T-helper 1 cell (primary cell): Measurements from ENCODE around the gene NLRP5.
"Not testable (repeated sequence)": the region's sequence is repeated elsewhere in the genome, so short reads cannot be mapped to it uniquely, and the experiment has no call there.

ENCODE experiments used
- DNase-seq, 5 donors: peaks; one replicate each; pipeline ENCODE4 v3.0.0-alpha.2; 2012 to 2020

NLRP5 gene

DNA sequence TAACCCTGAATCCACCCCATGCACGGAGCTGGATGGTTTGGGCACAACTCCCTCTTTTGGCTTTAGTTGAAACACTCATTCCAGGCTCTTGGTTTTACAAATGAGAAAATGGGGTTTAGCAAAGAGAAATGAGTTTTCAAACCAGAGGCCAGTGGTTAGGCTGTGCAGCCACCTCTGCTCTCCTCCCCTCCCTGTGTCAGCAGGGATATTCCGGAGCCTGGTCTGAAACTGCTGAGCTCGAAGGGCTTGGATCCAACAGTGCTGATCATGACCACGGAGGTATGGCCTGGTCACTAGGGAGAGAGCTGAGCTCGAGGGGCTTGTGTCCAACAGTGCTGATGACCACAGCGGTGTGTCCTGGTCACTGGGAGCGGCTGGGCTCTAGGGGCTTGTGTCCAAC is 93.0 kb downstream of the NLRP5 start:
- DNase-seq = no peak

DNA sequence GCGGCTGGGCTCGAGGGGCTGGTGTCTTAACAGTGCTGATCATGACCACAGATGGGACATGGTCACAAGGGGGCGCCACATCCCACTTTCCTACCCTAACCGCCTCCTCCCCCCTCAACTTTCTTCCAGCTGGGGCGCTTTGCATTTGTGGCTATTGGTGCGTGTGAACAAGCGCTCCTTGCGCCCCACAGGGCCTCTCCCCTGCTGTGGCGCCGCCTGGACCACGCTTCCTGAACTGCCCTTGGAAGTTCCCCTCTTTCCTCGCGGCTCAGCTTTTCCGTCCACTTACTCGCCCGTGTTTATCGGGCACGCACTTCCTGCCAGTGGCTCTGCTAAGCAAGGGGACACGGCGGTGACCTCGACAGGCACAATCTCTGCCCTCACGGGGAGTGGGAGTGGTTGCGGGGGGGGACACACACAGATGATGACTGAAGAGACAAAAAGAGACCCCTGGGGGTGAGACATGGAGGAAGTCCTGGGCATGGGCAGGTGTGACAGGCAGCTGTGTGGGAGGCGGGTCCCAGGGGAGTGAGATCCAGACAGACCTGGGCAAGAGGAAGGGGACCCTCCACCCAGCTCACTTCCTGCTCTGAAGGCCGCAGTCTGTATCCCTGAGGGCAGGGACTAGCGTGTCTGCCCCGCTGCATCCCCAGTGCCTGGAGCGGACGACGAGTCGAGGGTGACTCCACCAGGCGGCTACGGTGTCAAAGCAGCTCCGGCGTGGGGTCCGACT is 94.3 kb downstream of the NLRP5 start:
- DNase-seq = peak in 4 of 5 donors; percentile 48 to 64 (median 56)

DNA sequence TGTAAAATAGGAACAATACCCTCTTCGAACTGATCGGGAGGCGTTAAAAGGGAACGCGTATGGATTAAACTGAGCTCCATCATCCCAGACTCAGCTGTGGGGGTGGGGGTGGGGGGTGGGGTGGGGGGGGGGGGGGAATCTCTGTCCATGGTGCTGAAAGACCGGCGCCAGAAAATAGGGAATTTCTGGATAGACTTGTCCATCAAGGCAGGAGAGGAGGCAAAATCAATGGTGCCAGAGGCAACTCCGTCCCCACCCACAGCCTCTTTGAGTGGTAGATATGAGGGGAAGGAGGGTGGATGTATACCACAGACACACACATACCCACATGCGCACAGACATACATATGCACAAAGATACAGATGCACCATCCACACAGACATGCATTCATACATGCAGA is 97.1 kb downstream of the NLRP5 start:
- DNase-seq = no peak

DNA sequence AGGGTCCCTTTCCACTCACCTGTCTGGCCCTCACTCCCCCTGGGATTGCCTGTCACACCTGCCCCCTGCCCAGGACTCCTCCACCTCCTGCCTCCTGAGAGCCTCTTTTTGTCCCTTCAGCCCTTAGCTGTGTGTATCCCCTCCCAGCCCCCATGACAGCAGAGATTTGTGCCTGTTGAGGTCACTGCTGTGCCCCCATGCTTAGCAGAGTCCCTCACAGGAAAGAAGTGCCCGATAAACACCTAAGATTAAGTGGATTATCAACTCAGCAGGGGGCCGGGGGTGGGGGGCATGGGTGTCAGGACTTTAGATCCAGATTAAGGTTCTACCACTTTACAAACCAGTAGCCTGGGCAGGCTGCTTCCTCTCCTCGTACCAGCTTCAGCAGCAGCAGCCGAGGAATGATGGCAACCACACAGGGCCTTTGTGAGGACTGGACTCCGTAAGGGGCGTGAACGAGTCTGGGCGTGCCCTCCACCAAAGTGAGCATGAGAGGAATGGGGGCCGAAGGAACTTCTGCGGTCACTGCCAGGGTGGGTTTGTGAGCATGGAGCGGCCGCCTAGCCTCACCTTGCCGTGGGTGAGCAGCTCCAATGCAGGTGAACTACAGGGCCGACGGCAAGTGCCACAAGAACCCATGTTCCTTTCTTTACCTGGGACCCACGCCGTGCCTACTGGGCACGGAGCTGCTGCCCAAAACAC is 98.4 kb downstream of the NLRP5 start:
- DNase-seq = no peak

DNA sequence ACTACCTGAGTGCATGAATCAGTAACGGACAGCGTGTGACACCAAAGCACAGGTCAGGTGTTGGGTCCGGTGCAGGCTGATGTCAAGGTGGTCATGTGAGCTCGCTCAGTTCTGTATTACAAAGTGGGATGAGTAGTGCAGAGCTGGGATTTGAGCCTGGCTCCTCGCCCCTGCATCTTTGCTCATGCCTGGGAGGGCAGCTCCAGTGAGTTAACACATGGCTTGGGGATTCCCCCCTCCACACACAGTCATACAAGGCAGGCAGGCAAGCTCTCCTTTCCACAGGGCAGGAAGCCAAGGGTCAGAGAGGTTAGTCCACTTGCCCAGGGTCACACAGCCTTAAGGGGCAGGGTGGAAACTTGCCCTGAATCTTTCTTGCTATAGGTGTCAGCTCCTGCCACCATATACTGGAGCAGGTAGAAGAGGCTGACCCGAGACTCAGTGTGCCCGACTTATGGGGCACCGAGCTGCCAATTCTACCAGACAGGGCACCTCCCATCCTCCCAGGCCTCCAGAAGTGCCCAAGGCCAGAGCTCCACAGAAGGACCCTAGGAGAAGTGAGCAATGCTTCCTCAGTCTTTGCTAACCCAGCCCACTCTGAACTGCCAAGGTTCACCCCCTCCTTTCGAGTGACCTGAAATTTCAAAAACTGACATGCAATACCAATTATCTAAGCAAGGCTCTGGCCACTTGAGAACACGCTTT is 99.1 kb downstream of the NLRP5 start:
- DNase-seq = no peak

DNA sequence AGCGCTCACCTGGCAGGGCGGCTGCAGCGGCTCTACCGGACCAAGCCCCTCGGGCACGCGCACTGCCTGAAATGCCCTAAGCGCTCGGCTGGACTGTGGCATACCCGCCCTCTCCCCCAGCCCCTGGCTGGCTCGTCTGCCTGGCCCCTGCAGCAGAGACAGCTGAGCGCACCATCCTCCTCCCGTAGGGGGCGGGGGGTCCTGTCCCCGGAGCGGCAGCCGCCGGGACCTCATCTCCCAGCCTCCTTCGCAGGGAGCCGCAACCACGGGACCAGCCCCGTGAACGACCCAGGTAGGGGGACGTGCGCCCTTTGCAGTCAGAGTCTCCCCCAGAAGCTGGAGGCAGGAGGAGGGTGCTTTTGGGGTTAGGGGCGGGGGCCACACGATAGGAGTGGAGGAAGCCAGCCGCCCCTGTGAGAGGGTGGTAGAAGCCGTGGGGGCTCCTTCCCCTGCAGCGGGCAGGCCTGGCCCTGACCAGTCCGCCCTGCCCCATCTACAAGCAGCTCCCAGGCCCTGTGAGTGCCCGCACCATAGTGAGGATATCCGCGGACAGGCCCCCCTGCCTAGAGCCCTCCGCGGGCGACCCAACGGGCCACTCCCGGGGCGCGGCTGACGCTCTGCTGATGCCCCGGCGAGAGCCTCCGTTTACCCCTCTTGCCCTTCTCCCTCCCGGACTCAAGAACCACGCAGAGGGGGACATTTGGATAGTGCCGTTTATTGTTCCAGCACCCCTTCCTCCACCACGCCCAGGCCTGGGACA is 100.3 kb downstream of the NLRP5 start:
- DNase-seq = no peak

DNA sequence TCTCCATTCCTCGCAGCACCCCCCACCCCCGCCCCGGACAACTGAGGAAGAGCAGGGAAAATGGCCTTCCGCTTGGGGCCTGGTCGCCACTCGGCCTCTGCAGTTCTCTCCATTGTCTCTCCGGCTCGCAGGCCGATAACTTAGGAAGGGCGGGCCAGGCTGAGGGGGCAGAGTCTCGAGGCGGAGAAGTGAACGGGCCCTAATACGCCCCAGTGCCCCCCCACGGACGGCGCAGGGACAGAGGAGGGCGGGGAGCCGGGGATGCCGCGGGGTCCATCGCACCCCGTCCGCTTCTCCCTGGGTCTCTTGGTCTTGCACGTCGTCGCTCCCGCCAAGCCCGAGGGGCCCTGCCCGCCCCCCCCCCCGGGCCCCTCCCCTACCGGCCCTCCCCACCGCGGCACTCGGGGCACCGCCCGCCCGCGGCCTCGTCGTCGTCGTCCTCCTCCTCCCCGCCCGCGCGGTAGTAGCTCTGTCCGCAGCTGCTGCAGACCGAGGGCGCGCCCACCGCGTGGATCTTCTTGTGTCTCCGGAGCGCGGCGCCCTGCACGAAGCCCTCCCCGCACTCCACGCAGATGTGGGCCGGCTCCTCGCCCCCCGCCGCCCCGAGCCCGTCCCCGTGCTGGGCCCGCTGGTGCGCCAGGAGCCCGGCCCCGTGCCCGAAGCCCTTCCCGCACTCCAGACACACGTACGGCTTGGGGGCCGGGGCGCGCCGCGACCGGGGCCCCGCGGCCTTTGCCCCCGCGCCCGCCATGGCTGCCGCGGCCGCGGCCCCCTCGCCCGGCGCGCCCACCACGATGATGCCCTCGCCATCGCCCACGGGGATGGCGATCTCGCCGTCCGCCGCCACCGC is 101.3 kb downstream of the NLRP5 start:
- DNase-seq = no peak

DNA sequence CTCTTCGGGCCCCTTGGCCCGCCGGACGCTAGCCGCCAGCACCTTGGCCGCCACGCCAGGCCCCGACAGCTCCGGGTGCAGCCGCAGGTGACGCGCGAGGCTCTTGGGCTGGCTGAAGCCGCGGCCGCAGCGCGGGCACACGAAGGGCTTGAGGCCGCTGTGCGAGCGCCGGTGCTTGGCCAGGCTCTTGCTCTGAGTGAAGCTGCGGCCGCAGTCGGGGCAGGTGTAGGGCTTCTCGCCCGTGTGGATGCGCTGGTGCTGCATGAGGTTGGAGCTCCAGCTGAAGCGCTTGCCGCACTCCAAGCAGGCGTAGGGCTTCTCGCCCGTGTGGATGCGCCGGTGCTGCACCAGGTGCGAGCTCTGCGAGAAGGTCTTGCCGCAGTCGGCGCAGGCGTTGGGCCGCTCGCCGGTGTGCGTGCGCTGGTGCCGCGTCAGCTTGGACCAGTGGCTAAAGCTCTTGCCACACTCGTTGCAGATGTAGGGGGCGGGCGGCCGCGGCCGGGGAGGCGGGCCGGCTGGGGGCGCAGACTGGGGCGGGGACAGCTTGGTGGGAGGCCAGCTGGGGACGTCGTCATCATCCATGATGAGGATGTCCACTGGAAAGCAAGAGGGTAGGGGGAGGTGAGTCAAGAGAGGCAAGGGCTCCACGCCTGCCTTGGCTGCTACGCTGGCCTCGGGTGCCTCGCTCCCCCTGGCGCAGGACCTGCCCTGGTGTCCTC is 102.1 kb downstream of the NLRP5 start:
- DNase-seq = no peak

DNA sequence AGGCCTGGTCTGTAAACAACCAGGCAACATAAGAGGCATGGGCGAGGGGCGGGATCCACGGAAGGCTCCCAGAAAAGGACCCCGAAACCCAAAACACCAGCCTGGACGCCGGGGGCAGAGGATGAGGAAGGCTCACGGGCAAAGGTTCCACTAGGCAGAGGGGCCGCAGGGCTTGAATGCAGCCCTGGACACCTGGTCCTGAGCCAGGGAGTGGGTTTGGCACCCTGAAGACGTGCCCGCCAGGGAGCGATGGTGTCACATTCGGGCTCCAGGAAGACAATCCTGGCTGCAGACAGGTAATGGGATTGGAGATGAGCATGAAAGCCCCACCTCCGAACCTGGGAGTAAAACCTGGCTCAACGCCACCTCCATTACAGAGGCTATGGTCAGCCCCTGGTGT is 102.8 kb downstream of the NLRP5 start:
- DNase-seq = no peak

DNA sequence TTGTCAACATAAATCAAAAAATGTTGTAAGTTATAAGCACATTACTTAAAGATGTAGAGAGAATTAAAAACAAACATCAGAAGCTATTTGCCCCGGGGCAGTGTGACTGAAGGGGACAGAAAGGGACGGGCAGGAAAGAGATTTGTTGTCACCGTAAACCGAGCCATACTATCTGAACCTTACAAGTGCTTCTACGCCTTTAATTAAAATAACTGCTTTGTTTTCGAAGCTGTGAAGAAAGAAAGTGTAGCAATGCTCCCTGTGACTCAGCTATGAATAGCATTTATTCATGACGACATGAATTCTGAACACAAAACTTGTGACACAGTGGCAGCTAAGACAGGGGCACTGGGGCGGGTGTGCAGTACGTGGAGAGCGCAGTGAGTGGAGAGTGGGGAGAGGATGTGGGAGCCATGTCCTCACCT is 104.5 kb downstream of the NLRP5 start:
- DNase-seq = no peak

DNA sequence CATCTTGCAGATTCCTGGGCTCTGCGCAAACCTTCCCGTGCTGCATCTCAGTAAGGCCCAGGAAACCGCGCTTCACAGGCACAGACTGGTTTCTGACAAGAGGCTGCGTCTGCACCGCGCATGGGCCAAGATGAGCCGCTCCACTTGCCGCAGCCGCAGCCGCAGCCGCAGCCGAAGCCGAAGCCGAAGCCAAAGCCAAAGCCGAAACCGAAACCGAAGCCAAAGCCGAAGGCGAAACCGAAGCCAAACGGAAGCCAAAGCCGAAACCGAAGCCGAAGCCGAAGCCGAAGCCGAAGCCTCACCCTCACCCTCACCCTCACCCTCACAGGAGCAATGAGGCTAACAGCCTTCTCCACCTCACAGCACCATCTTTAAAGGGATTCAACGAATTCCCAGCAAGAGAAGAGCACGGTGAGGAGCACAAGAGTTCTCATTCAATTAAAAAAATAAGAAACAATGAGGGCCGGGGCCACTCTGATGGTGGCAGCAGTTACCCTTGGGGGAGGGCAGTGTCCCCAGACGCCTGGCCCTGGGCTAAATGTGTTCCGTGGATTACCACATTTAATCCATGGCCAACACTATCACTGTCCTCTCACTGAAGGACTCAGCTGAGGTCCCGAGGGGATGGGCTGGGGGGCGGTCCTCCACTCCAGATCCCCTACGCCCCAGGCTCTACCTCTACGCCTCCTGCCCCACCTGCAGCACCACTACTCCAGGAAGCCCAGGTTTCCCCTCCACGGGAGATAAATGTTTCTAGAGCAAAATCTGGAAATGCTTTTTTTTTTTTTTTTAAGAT is 105.4 kb downstream of the NLRP5 start:
- peak in 3 of 5 donors; percentile 38 to 43 (median 41) for DNase-seq

DNA sequence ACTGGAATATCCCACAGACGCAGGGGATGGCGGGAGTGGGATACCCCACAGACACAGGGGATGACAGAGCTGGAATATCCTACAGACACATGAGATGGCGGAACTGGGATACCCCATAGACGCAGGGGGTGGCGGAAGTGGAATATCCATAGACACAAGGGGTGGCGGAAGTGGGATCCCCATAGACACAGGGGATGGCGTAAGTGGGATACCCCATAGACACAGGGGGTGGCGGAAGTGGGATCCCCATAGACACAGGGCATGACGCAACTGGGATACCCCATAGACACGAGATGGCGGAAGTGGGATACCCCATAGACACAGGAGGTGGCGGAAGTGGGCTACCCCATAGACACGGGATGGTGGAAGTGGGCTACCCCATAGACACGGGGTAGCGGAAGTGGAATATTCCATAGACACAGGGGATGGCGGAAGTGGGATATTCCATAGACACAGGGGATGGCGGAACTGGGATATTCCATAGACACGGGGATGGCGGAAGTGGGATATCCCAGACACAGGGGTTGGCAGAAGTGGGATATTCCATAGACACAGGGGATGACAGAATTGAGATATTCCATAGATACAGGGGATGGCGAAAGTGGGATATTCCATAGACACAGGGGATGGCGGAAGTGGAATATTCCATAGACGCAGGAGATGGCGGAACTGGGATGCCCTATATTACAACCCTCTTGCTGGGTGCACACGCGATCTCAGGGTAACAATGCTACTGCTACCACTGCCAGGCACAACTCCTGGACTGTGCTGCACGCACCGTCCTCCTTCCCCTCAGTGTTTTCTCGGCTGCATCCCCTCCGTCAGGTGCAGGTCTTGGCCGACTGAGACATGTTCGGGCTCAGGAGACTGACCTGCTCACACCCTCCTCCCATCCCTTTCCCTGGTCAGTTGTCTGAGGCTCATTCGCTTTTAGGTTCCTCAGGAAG is 106.4 kb downstream of the NLRP5 start:
- DNase-seq = no peak

DNA sequence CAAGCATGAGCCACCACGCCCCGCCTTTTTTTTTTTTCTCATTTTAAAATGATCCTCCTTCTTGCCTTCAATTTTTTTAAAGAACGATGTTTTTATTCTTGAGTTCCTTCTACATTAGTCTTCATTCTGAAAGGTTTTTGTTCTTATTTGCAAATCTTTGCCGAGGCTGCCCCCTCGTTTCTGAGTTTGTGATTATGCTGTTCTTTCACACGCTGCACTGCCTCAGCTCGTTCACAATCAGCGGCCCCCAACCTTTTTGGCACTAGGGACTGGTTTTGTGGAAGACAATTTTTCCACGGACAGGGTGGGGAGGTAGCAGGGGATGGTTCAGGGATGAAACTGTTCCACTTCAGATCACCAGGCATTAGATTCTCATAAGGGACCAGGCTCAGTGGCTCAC is 107.9 kb downstream of the NLRP5 start:
- DNase-seq = no peak

DNA sequence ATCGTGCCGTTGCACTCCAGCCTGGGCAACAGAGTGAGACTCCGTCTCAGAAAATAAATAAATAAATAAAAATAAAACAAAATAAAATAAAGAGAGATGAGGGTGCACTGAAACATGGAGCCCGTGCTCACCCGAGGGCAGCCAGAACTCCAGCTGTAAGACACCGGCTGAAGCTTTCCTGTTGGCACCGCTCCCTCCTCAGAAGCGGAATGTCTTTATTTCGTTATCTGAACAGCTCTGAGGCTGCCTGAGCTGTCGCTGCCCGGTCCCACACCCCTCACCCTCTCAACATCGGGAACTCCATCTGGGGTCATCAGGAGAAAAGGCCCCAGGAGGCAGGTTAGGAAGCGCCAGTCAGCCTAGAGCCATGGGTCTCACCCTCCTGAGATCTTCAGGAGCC is 110.1 kb downstream of the NLRP5 start:
- DNase-seq = no peak

DNA sequence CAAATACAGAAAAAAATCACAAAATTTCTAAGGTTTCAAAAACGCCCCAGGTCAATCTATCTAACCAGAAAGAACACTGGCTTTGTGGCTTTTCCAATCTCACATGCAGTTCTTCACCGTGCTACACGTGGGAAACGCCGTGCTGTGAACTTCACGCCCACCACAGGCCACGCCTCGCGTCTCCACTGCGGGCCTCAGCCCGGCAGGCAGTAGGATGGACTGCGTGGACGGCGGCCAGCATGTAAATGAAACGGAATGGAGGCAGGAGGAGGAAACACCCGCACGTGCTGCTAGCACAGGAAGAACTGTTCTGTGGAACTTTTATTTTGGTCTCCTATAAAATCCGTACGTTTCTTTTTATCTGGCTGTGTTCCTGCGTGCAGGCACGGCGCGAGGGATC is 110.7 kb downstream of the NLRP5 start:
- no peak for DNase-seq

DNA sequence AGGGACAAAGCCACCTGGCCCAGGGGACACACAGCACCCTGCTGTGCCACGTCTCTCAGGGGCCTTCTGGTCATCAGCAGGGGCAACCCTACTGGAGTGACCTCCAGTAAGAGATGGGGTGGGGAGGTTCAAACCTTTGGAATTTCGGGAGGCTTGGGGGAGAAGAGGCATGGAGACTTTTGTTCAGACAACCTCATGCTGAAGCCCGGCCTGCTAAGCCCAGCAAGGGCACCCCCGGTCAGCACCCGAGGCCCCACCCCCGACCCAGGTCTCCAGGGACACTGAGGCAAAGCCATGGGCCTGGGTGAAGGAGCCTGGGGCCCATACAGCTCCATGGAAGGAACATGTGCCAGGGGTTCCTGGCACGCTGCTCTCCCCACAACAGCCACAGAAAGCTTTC is 111.2 kb downstream of the NLRP5 start:
- DNase-seq = no peak

DNA sequence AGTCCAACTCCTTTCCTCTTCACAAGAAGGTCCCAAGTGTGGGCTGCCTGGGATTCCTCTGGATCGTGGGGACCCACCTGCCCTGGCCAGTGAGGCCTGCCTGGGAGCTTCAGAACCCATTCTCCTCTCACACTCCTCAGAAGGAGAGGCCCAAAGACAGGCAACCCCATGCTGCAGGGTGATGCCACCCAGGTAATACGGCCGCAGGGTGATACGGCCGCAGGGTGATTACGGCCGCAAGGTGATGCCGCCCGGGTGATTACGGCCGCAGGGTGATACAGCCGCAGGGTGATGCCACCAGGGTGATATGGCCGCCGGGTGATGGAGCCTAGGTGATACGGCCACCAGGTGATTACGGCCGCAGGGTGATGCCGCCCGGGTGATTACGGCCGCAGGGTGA is 111.7 kb downstream of the NLRP5 start:
- DNase-seq = not testable (repeated sequence)

DNA sequence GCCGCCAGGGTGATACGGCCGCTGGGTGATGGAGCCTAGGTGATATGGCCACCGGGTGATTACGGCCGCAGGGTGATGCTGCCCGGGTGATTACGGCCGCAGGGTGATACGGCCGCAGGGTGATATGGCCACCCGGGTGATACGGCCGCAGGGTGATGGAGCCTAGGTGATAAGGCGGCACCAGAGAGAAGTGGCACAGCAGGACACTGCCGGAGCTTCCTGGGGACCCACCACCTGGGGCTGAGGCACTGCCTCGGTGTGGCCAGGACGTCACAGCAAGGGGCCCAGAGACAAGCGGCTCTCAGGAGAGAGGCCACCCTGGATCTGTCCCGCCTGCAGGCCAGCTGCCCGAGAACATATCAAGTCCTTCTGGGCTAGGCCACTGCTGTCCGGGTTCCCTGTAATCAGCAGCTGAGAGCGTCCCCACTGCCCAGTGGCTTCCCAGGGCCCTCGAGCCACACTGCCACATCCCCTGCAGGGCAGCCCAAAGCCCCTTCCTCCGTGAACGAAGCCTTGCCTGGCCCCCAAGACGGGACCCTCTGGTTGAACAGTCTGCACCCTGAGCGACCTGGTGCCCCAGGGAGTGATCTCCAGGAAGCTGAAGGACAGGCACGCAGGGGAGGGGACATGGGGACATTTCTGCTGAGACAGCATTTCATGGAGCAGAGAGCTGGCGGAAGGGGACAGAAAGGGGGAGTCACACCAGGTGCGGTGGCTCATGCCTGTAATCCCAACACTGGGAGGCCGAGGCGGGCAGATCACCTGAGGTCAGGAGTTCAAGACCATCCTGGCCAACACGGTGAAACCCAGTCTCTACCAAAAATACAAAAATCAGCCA is 112.4 kb downstream of the NLRP5 start:
- no peak for DNase-seq
